Ishikawa (cell line): ENCODE measurements around the gene ZSCAN20.
A peak's percentile ranks its signal among the peaks of the same experiment; 100 is the strongest.

ENCODE experiments used
- CEBPB ChIP-seq: IDR thresholded peaks from 2 replicates; pipeline ENCODE4 v1.6.1; 2012
- CREB1 ChIP-seq: IDR thresholded peaks from 2 replicates; pipeline ENCODE4 v1.6.1; 2012; ENCODE audit warnings: low read depth
- EGR1 ChIP-seq: IDR thresholded peaks from 2 replicates; pipeline ENCODE4 v1.6.1; 2012
- EP300 ChIP-seq: IDR thresholded peaks from 2 replicates; pipeline ENCODE4 v1.6.1; 2012; ENCODE audit warnings: borderline replicate concordance
- FOXM1 ChIP-seq: IDR thresholded peaks from 2 replicates; pipeline ENCODE4 v1.6.1; 2012; ENCODE audit warnings: low read depth, borderline replicate concordance
- MAX ChIP-seq: IDR thresholded peaks from 2 replicates; pipeline ENCODE4 v1.6.1; 2012
- NFIC ChIP-seq: IDR thresholded peaks from 2 replicates; pipeline ENCODE4 v1.6.1; 2012
- RAD21 ChIP-seq: IDR thresholded peaks from 2 replicates; pipeline ENCODE4 v1.6.1; 2012; ENCODE audit warnings: low read depth
- REST ChIP-seq: IDR thresholded peaks from 2 replicates; pipeline ENCODE4 v1.6.1; 2012; ENCODE audit warnings: low read depth, mild to moderate bottlenecking
- TAF1 ChIP-seq: IDR thresholded peaks from 2 replicates; pipeline ENCODE4 v1.6.1; 2012; ENCODE audit warnings: low read depth, mild to moderate bottlenecking
- TCF12 ChIP-seq: IDR thresholded peaks from 2 replicates; pipeline ENCODE4 v1.6.1; 2012; ENCODE audit warnings: low read depth
- TEAD4 ChIP-seq: IDR thresholded peaks from 2 replicates; pipeline ENCODE4 v1.6.1; 2012
- USF1 ChIP-seq: IDR thresholded peaks from 2 replicates; pipeline ENCODE4 v1.6.1; 2012
- YY1 ChIP-seq: IDR thresholded peaks from 2 replicates; pipeline ENCODE4 v1.6.1; 2012; ENCODE audit warnings: low read depth
- ZBTB7A ChIP-seq: IDR thresholded peaks from 2 replicates; pipeline ENCODE4 v1.6.1; 2012; ENCODE audit warnings: low read depth

Gene ZSCAN20

GRCh38 chr1:33438364-33439160, 33.9 kb upstream of the ZSCAN20 start:
- TF ChIP-seq EP300 (no peak), CREB1 (no peak), MAX (no peak), TAF1 (no peak), FOXM1 (no peak), USF1 (peak; percentile 68), EGR1 (no peak)

GRCh38 chr1:33439662-33440061, 32.8 kb upstream of the ZSCAN20 start:
- TF ChIP-seq EGR1: no peak
- no peak for TF ChIP-seq USF1
- TF ChIP-seq TEAD4: no peak
- no peak for TF ChIP-seq YY1
- TF ChIP-seq EP300: no peak
- no peak for TF ChIP-seq RAD21
- TF ChIP-seq NFIC: no peak
- no peak for TF ChIP-seq REST
- no peak for TF ChIP-seq TAF1
- TF ChIP-seq TCF12: no peak
- no peak for TF ChIP-seq CREB1
- TF ChIP-seq CEBPB: no peak
- no peak for TF ChIP-seq MAX
- TF ChIP-seq ZBTB7A: no peak
- no peak for TF ChIP-seq FOXM1

- no peak for TF ChIP-seq TCF12
- no peak for TF ChIP-seq EP300
These were observed 31.2 kb upstream of the ZSCAN20 start for GRCh38 chr1:33441088-33441745.

GRCh38 chr1:33442141-33442540, 30.3 kb upstream of the ZSCAN20 start:
- no peak for TF ChIP-seq CEBPB
- no peak for TF ChIP-seq RAD21
- no peak for TF ChIP-seq USF1
- no peak for TF ChIP-seq YY1
- TF ChIP-seq MAX: no peak
- no peak for TF ChIP-seq TEAD4
- TF ChIP-seq ZBTB7A: no peak

GRCh38 chr1:33443080-33443704, 29.3 kb upstream of the ZSCAN20 start:
- no peak for TF ChIP-seq FOXM1
- no peak for TF ChIP-seq MAX
- no peak for TF ChIP-seq REST
- no peak for TF ChIP-seq CEBPB
- no peak for TF ChIP-seq CREB1
- no peak for TF ChIP-seq TEAD4
- TF ChIP-seq TCF12: no peak
- TF ChIP-seq YY1: no peak
- TF ChIP-seq EGR1: no peak
